Liver (tissue), 9 donors: Measurements from ENCODE around the gene CRBN. TPM values are rescaled to one million over a fixed set of nuclear protein-coding genes. Genes with fewer than 3 reads are reported as not detected.

Experiments
- DNase-seq: peaks from one replicate; pipeline ENCODE4 v3.0.0-alpha.2; 2017; ENCODE audit warnings: low spot score
- H3K27ac ChIP-seq, 2 donors: one replicate each; pipeline ENCODE4 v1.7.0; 2013; ENCODE audit warnings: inconsistent platforms in 2 of 2, low read length in 2 of 2, control low read depth in 1 of 2, low read depth in 1 of 2, mild to moderate bottlenecking in 1 of 2
- H3K27me3 ChIP-seq, 4 donors: one replicate each; pipeline versions ENCODE4 v1.6.1 to v1.7.0; 2013; ENCODE audit warnings: low read length in 3 of 4, inconsistent platforms in 1 of 4, mild to moderate bottlenecking in 1 of 4, moderate library complexity in 1 of 4; ENCODE audit not compliant: control insufficient read depth in 4 of 4, insufficient read depth in 4 of 4
- H3K36me3 ChIP-seq, 4 donors: one replicate each; pipeline versions ENCODE4 v1.6.1 to v1.7.0; 2013; ENCODE audit warnings: low read length in 3 of 4, mild to moderate bottlenecking in 3 of 4, low read depth in 1 of 4, moderate library complexity in 1 of 4; ENCODE audit not compliant: control insufficient read depth in 4 of 4, insufficient read depth in 3 of 4
- H3K4me1 ChIP-seq, 4 donors: one replicate each; pipeline versions ENCODE4 v1.6.1 to v1.7.0; 2013; ENCODE audit warnings: low read length in 3 of 4, mild to moderate bottlenecking in 3 of 4, moderate library complexity in 1 of 4; ENCODE audit not compliant: control insufficient read depth in 4 of 4, insufficient read depth in 4 of 4
- H3K4me3 ChIP-seq, 3 donors: one replicate each; pipeline versions ENCODE4 v1.6.1 to v1.7.0; 2013; ENCODE audit warnings: low read length in 3 of 3, control low read depth in 1 of 3, low read depth in 1 of 3, mild to moderate bottlenecking in 1 of 3
- H3K9ac ChIP-seq, 2 donors: one replicate each; pipeline ENCODE4 v1.7.0; 2013; ENCODE audit warnings: low read length in 2 of 2, mild to moderate bottlenecking in 2 of 2, moderate library complexity in 2 of 2, control low read depth in 1 of 2, low read depth in 1 of 2
- H3K9me3 ChIP-seq, 4 donors: one replicate each; pipeline versions ENCODE4 v1.6.1 to v1.7.0; 2013; ENCODE audit warnings: low read length in 3 of 4; ENCODE audit not compliant: control insufficient read depth in 4 of 4
- EGR1 ChIP-seq, 2 donors: IDR thresholded peaks; 2 replicates each; pipeline ENCODE4 v1.6.1; 2016 to 2018; ENCODE audit warnings: antibody characterized with exemption in 2 of 2, low read depth in 2 of 2
- FOXA1 ChIP-seq: IDR thresholded peaks from 2 replicates; pipeline ENCODE4 v1.6.1; 2016; ENCODE audit warnings: antibody characterized with exemption
- FOXA2 ChIP-seq: IDR thresholded peaks from 2 replicates; pipeline ENCODE4 v1.6.1; 2016; ENCODE audit warnings: antibody characterized with exemption
- GABPA ChIP-seq, 2 donors: IDR thresholded peaks in 1 of 2; conservative IDR thresholded peaks in 1 of 2; 2 replicates each; pipeline ENCODE4 v1.6.1; 2016; ENCODE audit warnings: antibody characterized with exemption in 2 of 2, mild to moderate bottlenecking in 1 of 2, moderate library complexity in 1 of 2
- HNF4A ChIP-seq, 2 donors: conservative IDR thresholded peaks; 2 replicates each; pipeline ENCODE4 v1.6.1; 2016; ENCODE audit warnings: antibody characterized with exemption in 2 of 2, mild to moderate bottlenecking in 2 of 2
- HNF4G ChIP-seq: IDR thresholded peaks from 2 replicates; pipeline ENCODE4 v1.6.1; 2016; ENCODE audit warnings: antibody characterized with exemption
- JUND ChIP-seq, 2 donors: IDR thresholded peaks; 2 replicates each; pipeline ENCODE4 v1.6.1; 2016; ENCODE audit warnings: antibody characterized with exemption in 2 of 2
- NR2F2 ChIP-seq: IDR thresholded peaks from 2 replicates; pipeline ENCODE4 v1.6.1; 2016; ENCODE audit warnings: antibody characterized with exemption
- RAD21 ChIP-seq, 2 donors: IDR thresholded peaks; 2 replicates each; pipeline ENCODE4 v1.6.1; 2016; ENCODE audit warnings: antibody characterized with exemption in 2 of 2, mild to moderate bottlenecking in 2 of 2
- RXRA ChIP-seq, 2 donors: IDR thresholded peaks; 2 replicates each; pipeline ENCODE4 v1.6.1; 2017 to 2018; ENCODE audit warnings: antibody characterized with exemption in 2 of 2, mild to moderate bottlenecking in 1 of 2
- SP1 ChIP-seq: IDR thresholded peaks from 2 replicates; pipeline ENCODE4 v1.6.1; 2018; ENCODE audit warnings: antibody characterized with exemption, mild to moderate bottlenecking
- TAF1 ChIP-seq: conservative IDR thresholded peaks from 2 replicates; pipeline ENCODE4 v1.6.1; 2016; ENCODE audit warnings: antibody characterized with exemption, mild to moderate bottlenecking
- YY1 ChIP-seq: IDR thresholded peaks from 2 replicates; pipeline ENCODE4 v1.6.1; 2016; ENCODE audit warnings: antibody characterized with exemption, mild to moderate bottlenecking
- WGBS: extraction: QIAGEN DNeasy Blood & Tissue Kit; methylation state at CpG from one replicate; pipeline ENCODE4 v1.1.7; 2013; 5-methylcytosine and 5-hydroxymethylcytosine counted together
- polyA plus RNA-seq, 2 donors: library from polyadenylated mRNA; stranded (reverse) in 1 of 2; unstranded in 1 of 2; fragments of 200-250 nt in 1 of 2; fragments of >200 nt in 1 of 2; fragmentation: Nextera tagmentation in 1 of 2; extraction: Ambion mirVana in 1 of 2; gene quantifications; one replicate each; pipeline versions ENCODE4 v1.2.1 to v1.2.3, GENCODE V29; 2013 to 2015
- total RNA-seq, 2 donors: library from RNA; depleted of rRNA; stranded (reverse); fragments of >200 nt; gene quantifications; one replicate each; pipeline ENCODE4 v1.2.3, GENCODE V29; 2014
- TF ChIP-seq, protein P1 (sequence below): fragments of 150-350 bp; IDR thresholded peaks from 2 replicates; pipeline ENCODE4 v1.5.1; 2017; ENCODE audit warnings: improper control_type of control experiment, low read depth, low read length; ENCODE audit not compliant: missing input control
- TF ChIP-seq, protein P2 (sequence below): IDR thresholded peaks from 2 replicates; pipeline ENCODE4 v1.6.1; 2016; ENCODE audit warnings: antibody characterized with exemption
- TF ChIP-seq, protein P3 (sequence below): IDR thresholded peaks from 2 replicates; pipeline ENCODE4 v1.6.1; 2016; ENCODE audit warnings: antibody characterized with exemption
- TF ChIP-seq, protein P4 (sequence below): IDR thresholded peaks from 2 replicates; pipeline ENCODE4 v1.6.1; 2016; ENCODE audit warnings: antibody characterized with exemption
- TF ChIP-seq, protein P5 (sequence below): IDR thresholded peaks from 2 replicates; pipeline ENCODE4 v1.6.1; 2016; ENCODE audit warnings: antibody characterized with exemption, mild to moderate bottlenecking
- donor health status: healthy.
- donor health status: healthy.
- donor health status: healthy.
- donor health status: healthy.
- donor health status: healthy.

Gene CRBN
- total and polyA plus RNA-seq, 4 donors, result 14.0 to 57.6 (median 29.4) TPM

DNA sequence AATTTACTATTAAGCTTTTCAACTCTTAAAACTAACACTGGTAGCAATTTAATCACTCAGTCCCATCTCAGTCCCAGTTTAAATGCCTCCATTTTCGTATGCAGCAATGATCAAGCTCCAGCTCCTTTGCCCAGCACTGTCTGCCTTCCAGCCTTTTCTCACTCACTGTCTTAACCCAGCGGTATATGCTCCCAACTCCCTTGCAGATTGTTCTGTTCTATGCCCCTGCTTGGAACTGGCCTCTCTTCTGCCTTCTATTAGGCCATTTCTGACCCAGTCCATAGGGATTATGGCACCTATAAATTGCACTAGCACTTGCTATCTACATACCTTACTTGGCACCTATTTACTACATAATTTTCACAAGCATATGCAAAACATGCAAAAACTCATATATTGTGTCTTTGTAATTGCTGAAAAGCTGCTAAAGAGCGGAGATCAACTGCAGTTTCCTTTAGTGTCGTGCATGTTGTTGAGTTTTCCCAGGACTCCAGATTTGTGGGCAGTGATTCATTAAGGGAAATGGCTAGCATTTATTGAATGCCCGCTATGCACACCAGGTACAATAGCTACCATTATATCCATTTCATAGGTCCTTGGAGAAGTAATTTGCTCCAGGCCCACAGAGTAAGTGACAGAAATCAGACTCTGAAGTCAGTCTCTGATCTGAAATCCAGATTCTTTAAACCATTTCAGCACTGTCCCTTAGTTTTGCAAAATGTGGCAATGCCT is 24.4 kb downstream of the CRBN start (continued):
- TF ChIP-seq, protein P1, sequence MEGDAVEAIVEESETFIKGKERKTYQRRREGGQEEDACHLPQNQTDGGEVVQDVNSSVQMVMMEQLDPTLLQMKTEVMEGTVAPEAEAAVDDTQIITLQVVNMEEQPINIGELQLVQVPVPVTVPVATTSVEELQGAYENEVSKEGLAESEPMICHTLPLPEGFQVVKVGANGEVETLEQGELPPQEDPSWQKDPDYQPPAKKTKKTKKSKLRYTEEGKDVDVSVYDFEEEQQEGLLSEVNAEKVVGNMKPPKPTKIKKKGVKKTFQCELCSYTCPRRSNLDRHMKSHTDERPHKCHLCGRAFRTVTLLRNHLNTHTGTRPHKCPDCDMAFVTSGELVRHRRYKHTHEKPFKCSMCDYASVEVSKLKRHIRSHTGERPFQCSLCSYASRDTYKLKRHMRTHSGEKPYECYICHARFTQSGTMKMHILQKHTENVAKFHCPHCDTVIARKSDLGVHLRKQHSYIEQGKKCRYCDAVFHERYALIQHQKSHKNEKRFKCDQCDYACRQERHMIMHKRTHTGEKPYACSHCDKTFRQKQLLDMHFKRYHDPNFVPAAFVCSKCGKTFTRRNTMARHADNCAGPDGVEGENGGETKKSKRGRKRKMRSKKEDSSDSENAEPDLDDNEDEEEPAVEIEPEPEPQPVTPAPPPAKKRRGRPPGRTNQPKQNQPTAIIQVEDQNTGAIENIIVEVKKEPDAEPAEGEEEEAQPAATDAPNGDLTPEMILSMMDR, result no peak
- TF ChIP-seq HNF4G (no peak), HNF4A (conservative IDR thresholded peaks at IDR 0.05) (no peak), JUND (IDR thresholded peaks at IDR 0.05) (no peak), NR2F2 (no peak), YY1 (no peak), FOXA1 (no peak), RAD21 (IDR thresholded peaks at IDR 0.05) (no peak), TAF1 (no peak), RXRA (IDR thresholded peaks at IDR 0.05) (no peak), EGR1 (IDR thresholded peaks at IDR 0.05; ENCODE audit: low read depth in 2 of 2) (no peak)
- TF ChIP-seq, protein P2, sequence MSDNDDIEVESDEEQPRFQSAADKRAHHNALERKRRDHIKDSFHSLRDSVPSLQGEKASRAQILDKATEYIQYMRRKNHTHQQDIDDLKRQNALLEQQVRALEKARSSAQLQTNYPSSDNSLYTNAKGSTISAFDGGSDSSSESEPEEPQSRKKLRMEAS, result no peak

DNA sequence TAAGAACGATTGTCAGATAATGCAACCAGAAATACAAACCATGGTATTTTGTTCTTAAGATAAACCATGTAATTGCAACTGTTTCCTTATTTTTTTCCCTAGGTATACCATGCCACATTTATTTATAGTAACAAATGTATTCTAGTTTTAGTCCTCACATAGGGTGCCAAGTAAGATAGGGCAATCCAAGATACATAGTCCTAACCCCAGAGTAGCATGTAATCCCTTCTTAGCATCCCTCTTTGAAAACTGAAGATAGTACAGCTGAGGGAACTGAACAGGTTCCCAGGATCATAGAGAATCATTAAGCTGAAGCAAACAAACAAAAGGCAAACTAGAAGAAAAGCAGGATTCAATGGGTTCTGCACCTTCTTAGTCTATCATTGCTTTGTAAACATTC is 28.0 kb downstream of the CRBN start:
- Histone ChIP-seq H3K9me3 (no peaks in the 10 kb centered on the region), H3K9ac (no peak overlapping the region), H3K4me3 (no peak overlapping the region), H3K36me3 (peaks cover 5 to 77% (median 68%) of the 10 kb centered on the region in 4 donors), H3K27ac (no peak overlapping the region), H3K4me1 (peaks cover 0 to 2% (median 0%) of the 10 kb centered on the region in 4 donors), H3K27me3 (no peaks in the 10 kb centered on the region)
- TF ChIP-seq GABPA (IDR thresholded peaks at IDR 0.05 in 1 of 2, conservative IDR thresholded peaks at IDR 0.05 in 1 of 2) (no peak), FOXA1 (no peak), JUND (IDR thresholded peaks at IDR 0.05) (no peak), HNF4G (no peak), RAD21 (IDR thresholded peaks at IDR 0.05) (no peak), EGR1 (IDR thresholded peaks at IDR 0.05; ENCODE audit: low read depth in 2 of 2) (no peak), TAF1 (no peak), YY1 (no peak), NR2F2 (no peak), SP1 (no peak), FOXA2 (no peak), HNF4A (conservative IDR thresholded peaks at IDR 0.05) (no peak), RXRA (IDR thresholded peaks at IDR 0.05) (no peak)
- TF ChIP-seq, protein P1, result no peak
- TF ChIP-seq, protein P2, result no peak
- TF ChIP-seq, protein P3, sequence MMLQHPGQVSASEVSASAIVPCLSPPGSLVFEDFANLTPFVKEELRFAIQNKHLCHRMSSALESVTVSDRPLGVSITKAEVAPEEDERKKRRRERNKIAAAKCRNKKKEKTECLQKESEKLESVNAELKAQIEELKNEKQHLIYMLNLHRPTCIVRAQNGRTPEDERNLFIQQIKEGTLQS, result no peak
- TF ChIP-seq, protein P4, sequence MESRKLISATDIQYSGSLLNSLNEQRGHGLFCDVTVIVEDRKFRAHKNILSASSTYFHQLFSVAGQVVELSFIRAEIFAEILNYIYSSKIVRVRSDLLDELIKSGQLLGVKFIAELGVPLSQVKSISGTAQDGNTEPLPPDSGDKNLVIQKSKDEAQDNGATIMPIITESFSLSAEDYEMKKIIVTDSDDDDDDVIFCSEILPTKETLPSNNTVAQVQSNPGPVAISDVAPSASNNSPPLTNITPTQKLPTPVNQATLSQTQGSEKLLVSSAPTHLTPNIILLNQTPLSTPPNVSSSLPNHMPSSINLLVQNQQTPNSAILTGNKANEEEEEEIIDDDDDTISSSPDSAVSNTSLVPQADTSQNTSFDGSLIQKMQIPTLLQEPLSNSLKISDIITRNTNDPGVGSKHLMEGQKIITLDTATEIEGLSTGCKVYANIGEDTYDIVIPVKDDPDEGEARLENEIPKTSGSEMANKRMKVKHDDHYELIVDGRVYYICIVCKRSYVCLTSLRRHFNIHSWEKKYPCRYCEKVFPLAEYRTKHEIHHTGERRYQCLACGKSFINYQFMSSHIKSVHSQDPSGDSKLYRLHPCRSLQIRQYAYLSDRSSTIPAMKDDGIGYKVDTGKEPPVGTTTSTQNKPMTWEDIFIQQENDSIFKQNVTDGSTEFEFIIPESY, result no peak
- TF ChIP-seq, protein P5, sequence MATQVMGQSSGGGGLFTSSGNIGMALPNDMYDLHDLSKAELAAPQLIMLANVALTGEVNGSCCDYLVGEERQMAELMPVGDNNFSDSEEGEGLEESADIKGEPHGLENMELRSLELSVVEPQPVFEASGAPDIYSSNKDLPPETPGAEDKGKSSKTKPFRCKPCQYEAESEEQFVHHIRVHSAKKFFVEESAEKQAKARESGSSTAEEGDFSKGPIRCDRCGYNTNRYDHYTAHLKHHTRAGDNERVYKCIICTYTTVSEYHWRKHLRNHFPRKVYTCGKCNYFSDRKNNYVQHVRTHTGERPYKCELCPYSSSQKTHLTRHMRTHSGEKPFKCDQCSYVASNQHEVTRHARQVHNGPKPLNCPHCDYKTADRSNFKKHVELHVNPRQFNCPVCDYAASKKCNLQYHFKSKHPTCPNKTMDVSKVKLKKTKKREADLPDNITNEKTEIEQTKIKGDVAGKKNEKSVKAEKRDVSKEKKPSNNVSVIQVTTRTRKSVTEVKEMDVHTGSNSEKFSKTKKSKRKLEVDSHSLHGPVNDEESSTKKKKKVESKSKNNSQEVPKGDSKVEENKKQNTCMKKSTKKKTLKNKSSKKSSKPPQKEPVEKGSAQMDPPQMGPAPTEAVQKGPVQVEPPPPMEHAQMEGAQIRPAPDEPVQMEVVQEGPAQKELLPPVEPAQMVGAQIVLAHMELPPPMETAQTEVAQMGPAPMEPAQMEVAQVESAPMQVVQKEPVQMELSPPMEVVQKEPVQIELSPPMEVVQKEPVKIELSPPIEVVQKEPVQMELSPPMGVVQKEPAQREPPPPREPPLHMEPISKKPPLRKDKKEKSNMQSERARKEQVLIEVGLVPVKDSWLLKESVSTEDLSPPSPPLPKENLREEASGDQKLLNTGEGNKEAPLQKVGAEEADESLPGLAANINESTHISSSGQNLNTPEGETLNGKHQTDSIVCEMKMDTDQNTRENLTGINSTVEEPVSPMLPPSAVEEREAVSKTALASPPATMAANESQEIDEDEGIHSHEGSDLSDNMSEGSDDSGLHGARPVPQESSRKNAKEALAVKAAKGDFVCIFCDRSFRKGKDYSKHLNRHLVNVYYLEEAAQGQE, result no peak
- no peak for DNase-seq
- 75% methylated on average over 1 of the region's 1 CpG for WGBS
